Activated CD4-positive, CD25-positive, alpha-beta regulatory T cell treated with anti-CD3 and anti-CD28 coated beads, Interleukin-2, amount 50 U/mL, for 72 hours (primary cell): ENCODE results near the gene SLAIN2.
"Not testable (repeated sequence)": the region's sequence is repeated elsewhere in the genome, so short reads cannot be mapped to it uniquely, and the experiment has no call there.

Source experiments
- DNase-seq: peaks from one replicate; pipeline ENCODE4 v3.0.0; 2021

SLAIN2 gene

DNA sequence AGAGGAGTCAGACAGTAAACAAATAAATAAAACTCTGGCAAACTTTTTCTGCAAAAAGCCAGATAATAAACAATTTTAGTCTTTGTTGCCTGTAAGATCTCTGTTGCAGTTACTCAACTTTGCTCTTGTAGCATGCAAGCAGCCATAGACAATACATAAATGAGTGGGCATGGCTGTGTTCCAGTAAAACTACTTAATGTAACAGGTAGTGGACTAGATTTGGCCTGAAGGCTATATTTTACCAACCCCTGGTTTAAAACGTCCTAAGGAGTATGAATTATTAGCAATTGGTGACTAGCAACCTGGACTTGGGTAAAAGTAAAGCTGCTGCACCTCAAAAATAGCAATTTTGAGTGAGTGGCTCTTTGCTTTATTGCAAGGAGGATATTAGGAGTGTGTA is 30.9 kb downstream of the SLAIN2 start:
- no peak for DNase-seq

- no peak for DNase-seq
Measured at GRCh38 chr4:48375651-48376304, 34.4 kb downstream of the SLAIN2 start.

DNA sequence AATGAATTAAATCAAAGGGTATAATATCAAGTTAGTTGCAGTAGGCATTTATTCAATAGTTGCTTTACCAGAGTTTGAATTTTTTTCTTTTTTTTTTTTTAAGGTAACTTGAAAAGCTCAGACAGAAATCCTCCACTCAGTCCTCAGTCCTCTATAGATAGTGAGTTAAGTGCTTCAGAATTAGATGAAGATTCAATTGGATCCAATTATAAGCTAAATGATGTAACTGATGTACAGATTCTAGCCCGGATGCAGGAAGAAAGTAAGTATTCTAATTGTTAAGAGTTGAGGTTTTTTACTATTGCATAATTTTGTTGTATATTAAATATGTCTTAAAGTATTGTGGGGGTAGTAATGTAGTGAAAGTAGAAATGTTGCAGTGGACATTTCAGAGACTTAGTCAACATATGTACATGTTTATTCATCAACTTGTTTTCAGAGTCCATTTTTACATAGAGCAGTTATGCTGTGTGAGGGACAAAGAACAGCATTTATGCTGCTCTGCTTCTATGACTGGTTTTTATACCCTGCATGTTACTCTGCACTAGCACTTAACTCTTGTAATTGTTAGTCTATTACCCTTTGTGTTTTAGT is 38.4 kb downstream of the SLAIN2 start:
- DNase-seq, result no peak

GRCh38 chr4:48380583-48381167 is 39.3 kb downstream of the SLAIN2 start:
- no peak for DNase-seq

DNA sequence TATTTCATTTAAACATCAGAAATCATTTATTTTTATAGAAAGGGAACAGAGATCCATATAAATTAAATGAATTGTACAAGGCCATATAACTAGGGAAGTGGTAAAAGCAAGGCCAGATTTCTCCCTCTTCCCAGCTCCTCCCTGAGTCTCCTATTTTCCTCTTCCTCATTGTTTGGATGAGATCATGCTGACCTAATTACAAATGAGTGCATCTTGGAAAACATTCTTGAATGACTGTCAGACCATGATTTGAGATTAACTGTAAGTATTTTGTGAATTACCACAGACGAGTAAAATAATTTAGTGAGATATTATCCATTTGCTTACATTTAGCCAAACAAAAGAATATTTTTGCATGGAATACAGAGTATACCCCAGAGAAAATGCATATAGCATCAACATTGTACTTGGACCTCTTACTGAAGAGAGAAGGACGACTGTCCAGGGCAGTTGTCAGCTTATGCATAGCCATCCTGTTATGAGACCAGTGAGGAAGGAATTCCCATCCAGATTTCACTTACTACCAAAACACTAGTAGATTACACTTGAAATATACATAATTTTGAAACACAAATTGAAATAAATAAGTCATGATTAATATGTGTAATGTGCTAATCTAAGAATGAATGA is 47.3 kb downstream of the SLAIN2 start:
- DNase-seq, result no peak

DNA sequence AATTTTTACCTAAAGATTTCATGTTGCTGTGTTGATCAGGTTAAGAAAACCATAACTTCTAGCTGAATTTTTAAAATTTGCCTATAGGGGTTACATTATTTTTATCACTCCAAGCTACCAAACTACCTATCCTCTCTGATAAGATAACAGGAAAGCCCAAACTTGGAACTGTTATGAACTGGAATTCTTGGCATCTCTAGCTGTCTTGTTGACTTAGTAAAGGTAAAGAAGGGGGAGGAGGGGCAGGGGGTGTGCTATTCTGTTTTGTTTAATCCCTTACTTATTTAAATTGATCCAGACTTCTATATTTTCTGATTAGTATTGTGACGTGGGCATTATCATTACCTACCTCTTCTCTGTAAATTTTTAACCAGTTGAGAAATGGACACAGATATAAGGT is 54.7 kb downstream of the SLAIN2 start:
- no peak for DNase-seq

DNA sequence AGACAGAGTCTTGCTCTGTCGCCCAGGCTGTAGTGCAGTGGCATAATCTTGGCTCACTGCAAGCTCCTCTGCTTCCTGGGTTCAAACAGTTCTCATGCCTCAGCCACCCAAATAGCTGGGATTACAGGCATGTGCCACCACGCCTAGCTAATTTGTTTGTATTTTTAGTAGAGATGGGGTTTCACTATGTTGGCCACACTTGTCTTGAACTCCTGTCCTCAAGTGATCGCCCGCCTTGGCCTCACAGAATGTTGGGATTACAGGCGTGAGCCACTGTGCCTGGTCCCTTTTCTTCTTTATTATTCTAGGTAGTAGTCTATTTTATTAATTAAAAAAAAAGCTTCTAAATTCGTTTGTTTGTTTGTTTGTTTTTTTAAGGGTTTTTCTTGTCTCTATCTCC is 59.1 kb downstream of the SLAIN2 start:
- DNase-seq, result no peak

- DNase-seq, result no peak
Measured at GRCh38 chr4:48403358-48403757, 62.0 kb downstream of the SLAIN2 start.

DNA sequence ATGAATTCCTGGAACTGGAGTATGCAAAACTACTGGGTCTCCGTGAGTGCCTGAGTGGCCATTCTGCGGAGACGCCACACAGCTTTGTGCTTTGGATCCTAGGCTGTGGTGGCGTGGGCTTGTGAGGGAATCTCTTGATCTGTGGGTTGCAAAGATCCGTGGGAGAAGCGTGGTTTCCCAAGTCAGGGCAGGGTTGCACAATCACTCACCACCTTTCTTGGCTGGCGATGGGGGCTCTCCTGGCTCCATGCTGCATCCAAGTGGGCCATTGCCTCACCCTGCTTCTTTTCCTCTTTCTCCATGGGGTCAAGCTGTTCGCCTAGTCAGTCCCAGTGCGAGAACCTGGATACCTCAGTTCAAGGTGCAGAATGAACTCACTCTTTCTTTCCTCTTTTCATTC is 62.5 kb downstream of the SLAIN2 start:
- DNase-seq, result no peak

DNA sequence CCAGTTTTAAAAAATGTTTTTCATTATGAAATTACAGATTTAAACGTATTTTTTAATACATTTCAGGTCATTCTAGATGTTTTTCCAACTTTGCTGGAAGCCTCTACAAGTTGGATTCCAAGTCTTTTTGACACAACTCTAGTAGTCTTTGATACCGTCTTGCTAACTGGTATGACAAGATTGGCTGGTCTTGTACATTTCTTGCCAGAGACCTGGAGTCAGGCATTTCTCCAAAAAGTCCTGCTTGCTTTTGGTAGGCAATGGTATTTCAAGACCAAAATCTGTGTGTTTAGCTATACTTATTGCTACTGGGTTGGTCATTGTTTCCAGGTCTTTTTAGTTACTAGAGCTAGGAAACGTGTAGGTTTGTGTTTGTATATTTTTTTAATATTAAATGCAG is 64.6 kb downstream of the SLAIN2 start:
- no peak for DNase-seq

- no peak for DNase-seq
Measured at GRCh38 chr4:48409203-48409602, 67.9 kb downstream of the SLAIN2 start.

- no peak for DNase-seq
Measured at GRCh38 chr4:48410812-48411211, 69.5 kb downstream of the SLAIN2 start.

DNA sequence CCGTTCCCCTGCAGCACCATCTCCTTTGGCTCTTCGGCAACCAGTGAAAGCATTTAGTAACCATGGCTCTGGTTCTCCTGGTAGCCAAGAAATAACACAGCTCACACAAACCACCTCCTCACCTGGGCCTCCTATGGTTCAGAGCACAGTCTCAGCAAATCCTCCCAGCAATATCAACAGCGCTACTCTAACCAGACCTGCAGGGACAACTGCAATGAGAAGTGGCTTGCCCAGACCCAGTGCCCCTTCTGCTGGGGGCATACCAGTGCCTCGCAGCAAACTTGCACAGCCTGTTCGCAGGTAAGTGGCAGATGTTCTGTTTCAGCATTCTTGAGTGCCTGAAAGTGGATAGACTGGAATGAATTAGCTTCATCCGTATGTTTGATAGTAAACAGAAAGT is 78.8 kb downstream of the SLAIN2 start:
- no peak for DNase-seq

DNA sequence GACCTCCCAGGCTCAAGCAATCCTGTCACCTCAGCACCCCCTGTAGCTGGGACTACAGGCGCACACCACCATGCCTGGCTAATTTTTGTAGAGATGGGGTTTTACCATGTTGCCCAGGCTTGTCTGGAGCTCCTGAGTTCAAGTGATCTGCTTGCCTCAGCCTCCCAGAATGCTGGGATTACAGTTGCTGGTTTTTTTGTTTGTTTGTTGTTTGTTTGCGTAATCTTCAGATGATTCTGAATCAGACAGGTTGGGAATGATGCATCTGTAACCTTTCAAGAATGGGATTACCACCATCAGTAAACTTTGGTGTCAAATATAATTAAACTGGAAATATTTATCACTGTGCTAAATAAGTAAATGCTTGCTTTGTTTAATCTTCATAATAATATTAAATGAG is 79.8 kb downstream of the SLAIN2 start:
- DNase-seq, result no peak

- DNase-seq, result no peak
Measured at GRCh38 chr4:48428926-48429325, 87.6 kb downstream of the SLAIN2 start.

- DNase-seq, result no peak
Measured at GRCh38 chr4:48429709-48430474, 88.6 kb downstream of the SLAIN2 start.

DNA sequence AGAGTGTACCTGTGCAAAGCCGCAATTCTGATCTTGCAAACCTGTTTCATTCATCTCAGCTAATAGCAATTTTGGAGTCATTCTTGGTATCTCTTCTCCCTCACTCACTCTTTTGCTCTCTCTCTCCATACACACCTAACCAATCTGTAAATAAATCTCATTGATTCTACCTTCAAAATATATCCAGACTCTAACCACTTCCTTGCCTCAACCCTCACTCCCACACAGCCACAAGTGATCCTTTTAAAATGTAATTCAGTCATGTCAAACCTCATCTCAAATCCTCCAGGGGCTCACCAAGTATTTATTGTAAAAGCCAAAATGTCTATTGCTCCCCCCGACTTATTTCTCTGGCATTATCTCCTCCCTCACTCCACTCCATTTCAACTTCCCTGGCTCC is 90.1 kb downstream of the SLAIN2 start:
- no peak for DNase-seq

DNA sequence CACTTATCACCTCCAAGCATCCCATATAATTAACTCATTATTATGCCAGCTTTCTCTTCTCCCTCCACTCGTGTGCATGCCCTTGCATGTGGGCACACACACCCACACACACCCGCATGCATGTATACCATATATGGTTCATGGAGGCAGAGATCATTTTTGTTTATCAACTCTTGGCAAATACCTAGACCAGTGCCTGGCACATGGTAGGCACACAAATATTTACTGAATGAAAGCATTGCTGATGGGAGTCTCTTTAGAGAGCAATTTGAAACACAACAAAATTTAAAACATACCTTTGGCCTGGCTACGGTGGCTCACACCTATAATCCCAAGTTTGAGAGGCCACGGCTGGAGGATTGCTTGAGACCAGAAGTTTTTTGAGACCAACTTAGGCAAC is 90.7 kb downstream of the SLAIN2 start:
- no peak for DNase-seq

DNA sequence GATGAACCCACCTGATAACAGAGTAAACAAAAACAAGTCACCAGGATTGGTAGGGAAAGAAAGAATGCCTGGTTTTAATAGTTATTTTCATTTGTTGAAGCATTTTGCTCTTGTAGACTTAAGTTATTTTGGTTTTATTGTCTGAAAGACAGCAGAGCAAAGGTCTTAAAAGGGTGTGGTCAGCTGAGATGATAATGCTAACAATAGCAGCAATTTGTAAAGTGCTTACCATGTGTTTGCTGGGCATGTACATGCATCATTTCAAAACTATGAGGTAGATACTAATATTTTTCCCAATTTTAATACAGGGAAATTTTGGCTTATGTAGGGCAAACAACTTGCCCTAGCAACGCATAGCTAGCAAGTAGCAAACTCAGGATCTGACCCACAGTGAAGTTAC is 95.0 kb downstream of the SLAIN2 start:
- no peak for DNase-seq

- no peak for DNase-seq
Measured at GRCh38 chr4:48439988-48440387, 98.7 kb downstream of the SLAIN2 start.

DNA sequence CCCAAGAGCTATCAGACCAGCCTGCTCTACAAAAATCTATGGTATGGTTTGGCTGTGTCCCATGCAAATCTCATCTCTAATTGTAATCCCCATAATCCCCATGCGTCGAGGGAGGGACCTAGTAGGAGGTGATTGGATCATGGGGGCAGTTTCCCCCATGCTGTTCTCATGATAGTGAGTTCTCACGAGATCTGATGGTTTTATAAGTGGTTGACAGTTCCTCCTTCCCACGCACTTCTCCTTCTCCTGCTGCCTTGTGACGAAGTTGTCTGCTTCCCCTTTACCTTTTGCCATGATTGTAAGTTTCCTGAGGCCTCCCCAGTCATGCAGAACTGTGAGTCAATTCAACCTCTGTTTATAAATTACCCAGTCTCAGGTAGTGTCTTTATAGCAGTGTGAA is 99.6 kb downstream of the SLAIN2 start:
- DNase-seq, result not testable (repeated sequence)

- DNase-seq, result no peak
Measured at GRCh38 chr4:48445704-48446103, 104.4 kb downstream of the SLAIN2 start.

DNA sequence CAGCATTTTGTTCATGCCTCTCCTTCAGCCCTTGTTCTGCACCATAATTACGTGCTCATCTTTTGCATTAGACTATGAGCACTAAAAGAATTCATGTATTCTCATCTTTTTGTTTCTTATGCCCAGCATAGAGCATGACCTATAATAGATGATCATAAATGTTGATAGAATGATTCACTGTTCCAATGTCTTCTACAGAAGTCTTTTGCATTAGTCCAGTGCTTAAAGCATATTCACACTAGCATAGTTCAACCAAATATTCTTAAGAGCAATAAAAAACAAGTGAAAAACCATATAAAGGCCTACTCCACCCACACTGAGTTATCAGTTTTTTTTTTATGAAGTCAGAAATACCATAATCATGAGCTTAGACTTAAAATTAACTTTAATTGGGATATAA is 105.3 kb downstream of the SLAIN2 start:
- DNase-seq, result no peak

GRCh38 chr4:48449151-48449550 is 107.8 kb downstream of the SLAIN2 start:
- DNase-seq, result no peak
